Dendritic cell treated with granulocyte-macrophage colony-stimulating factor and Interleukin-4, amounts not matched to agents 40 ng/mL and 50 ng/mL, for 4 days (primary cell): Measurements from ENCODE around the gene TTC4.

Experiments used
- H3K27ac Mint-ChIP-seq: one replicate; pipeline ENCODE4 v1.8.0; 2022; ENCODE audit warnings: mild to moderate bottlenecking, mixed read lengths
- H3K27me3 Mint-ChIP-seq: one replicate; pipeline ENCODE4 v1.8.0; 2022; ENCODE audit warnings: mild to moderate bottlenecking, mixed read lengths
- H3K36me3 Mint-ChIP-seq: one replicate; pipeline ENCODE4 v1.8.0; 2022; ENCODE audit warnings: low read depth, mixed read lengths
- H3K4me1 Mint-ChIP-seq: one replicate; pipeline ENCODE4 v1.8.0; 2022; ENCODE audit warnings: low read depth, mixed read lengths
- H3K4me3 Mint-ChIP-seq: one replicate; pipeline ENCODE4 v1.8.0; 2022; ENCODE audit warnings: mild to moderate bottlenecking, moderate library complexity, mixed read lengths
- H3K9me3 Mint-ChIP-seq: one replicate; pipeline ENCODE4 v1.8.0; 2022; ENCODE audit warnings: mixed read lengths
- intact Hi-C: fragments of 100-400 bp; cut with micrococcal nuclease; formaldehyde crosslinking; loops from one replicate; pipeline ENCODE4 v1.15.0; 2022

TTC4 gene

GRCh38 chr1:54695221-54695620, 20.4 kb upstream of the TTC4 start:
- no peak overlapping the region for H3K4me3 Mint-ChIP-seq
- intact Hi-C loops: no loop called here
- H3K36me3 Mint-ChIP-seq: no peaks in the 10 kb centered on the region
- no peak overlapping the region for H3K27ac Mint-ChIP-seq
- no peaks in the 10 kb centered on the region for H3K27me3 Mint-ChIP-seq
- no peaks in the 10 kb centered on the region for H3K9me3 Mint-ChIP-seq
- no peaks in the 10 kb centered on the region for H3K4me1 Mint-ChIP-seq

- Mint-ChIP-seq H3K27me3 (no peaks in the 10 kb centered on the region), H3K9me3 (no peaks in the 10 kb centered on the region), H3K4me1 (no peaks in the 10 kb centered on the region), H3K27ac (no peak overlapping the region), H3K4me3 (no peak overlapping the region), H3K36me3 (no peaks in the 10 kb centered on the region)
- intact Hi-C loops: no loop called here
Measured at GRCh38 chr1:54695764-54696163, 19.9 kb upstream of the TTC4 start.

GRCh38 chr1:54696262-54696661, 19.4 kb upstream of the TTC4 start:
- no peak overlapping the region for H3K27ac Mint-ChIP-seq

GRCh38 chr1:54697896-54698295, 17.8 kb upstream of the TTC4 start:
- Mint-ChIP-seq H3K4me1 (no peaks in the 10 kb centered on the region), H3K27ac (no peak overlapping the region), H3K27me3 (no peaks in the 10 kb centered on the region), H3K36me3 (no peaks in the 10 kb centered on the region), H3K9me3 (no peaks in the 10 kb centered on the region), H3K4me3 (no peak overlapping the region)
- intact Hi-C loops: no loop called here

More at GRCh38 chr1:54696262-54696661, 19.4 kb upstream of the TTC4 start:
- no peaks in the 10 kb centered on the region for H3K27me3 Mint-ChIP-seq
- intact Hi-C loops: no loop called here
- no peak overlapping the region for H3K4me3 Mint-ChIP-seq
- H3K36me3 Mint-ChIP-seq: no peaks in the 10 kb centered on the region
- H3K9me3 Mint-ChIP-seq: no peaks in the 10 kb centered on the region
- H3K4me1 Mint-ChIP-seq: no peaks in the 10 kb centered on the region

- Mint-ChIP-seq H3K27ac (no peak overlapping the region), H3K27me3 (no peaks in the 10 kb centered on the region), H3K4me1 (no peaks in the 10 kb centered on the region), H3K9me3 (no peaks in the 10 kb centered on the region), H3K36me3 (no peaks in the 10 kb centered on the region), H3K4me3 (no peak overlapping the region)
- intact Hi-C loops: no loop called here
Measured at GRCh38 chr1:54698346-54698745, 17.3 kb upstream of the TTC4 start.

- H3K4me3 Mint-ChIP-seq: no peak overlapping the region
- no peaks in the 10 kb centered on the region for H3K9me3 Mint-ChIP-seq
- H3K36me3 Mint-ChIP-seq: no peaks in the 10 kb centered on the region
- intact Hi-C loops: no loop called here
- H3K27me3 Mint-ChIP-seq: no peaks in the 10 kb centered on the region
- no peaks in the 10 kb centered on the region for H3K4me1 Mint-ChIP-seq
- no peak overlapping the region for H3K27ac Mint-ChIP-seq
Measured at GRCh38 chr1:54699936-54700525, 15.6 kb upstream of the TTC4 start.

GRCh38 chr1:54701066-54701465, 14.6 kb upstream of the TTC4 start:
- intact Hi-C loops: no loop called here
- no peaks in the 10 kb centered on the region for H3K36me3 Mint-ChIP-seq
- H3K27ac Mint-ChIP-seq: no peak overlapping the region
- H3K4me1 Mint-ChIP-seq: no peaks in the 10 kb centered on the region
- no peaks in the 10 kb centered on the region for H3K27me3 Mint-ChIP-seq
- H3K4me3 Mint-ChIP-seq: no peak overlapping the region
- H3K9me3 Mint-ChIP-seq: no peaks in the 10 kb centered on the region

- no peaks in the 10 kb centered on the region for H3K36me3 Mint-ChIP-seq
- H3K27ac Mint-ChIP-seq: no peak overlapping the region
- no peak overlapping the region for H3K4me3 Mint-ChIP-seq
- no peaks in the 10 kb centered on the region for H3K27me3 Mint-ChIP-seq
- intact Hi-C loops: no loop called here
- no peaks in the 10 kb centered on the region for H3K9me3 Mint-ChIP-seq
- H3K4me1 Mint-ChIP-seq: no peaks in the 10 kb centered on the region
Measured at GRCh38 chr1:54701996-54702395, 13.7 kb upstream of the TTC4 start.

GRCh38 chr1:54703471-54703870, 12.2 kb upstream of the TTC4 start:
- Mint-ChIP-seq H3K36me3 (no peaks in the 10 kb centered on the region), H3K27ac (no peak overlapping the region), H3K9me3 (no peaks in the 10 kb centered on the region), H3K4me3 (no peak overlapping the region), H3K4me1 (no peaks in the 10 kb centered on the region), H3K27me3 (no peaks in the 10 kb centered on the region)
- intact Hi-C loops: no loop called here

GRCh38 chr1:54705153-54705552, 10.5 kb upstream of the TTC4 start:
- H3K27ac Mint-ChIP-seq: no peak overlapping the region
- H3K4me1 Mint-ChIP-seq: no peaks in the 10 kb centered on the region
- intact Hi-C loops: no loop called here
- H3K27me3 Mint-ChIP-seq: no peaks in the 10 kb centered on the region
- no peaks in the 10 kb centered on the region for H3K9me3 Mint-ChIP-seq
- no peak overlapping the region for H3K4me3 Mint-ChIP-seq
- H3K36me3 Mint-ChIP-seq: no peaks in the 10 kb centered on the region

GRCh38 chr1:54706419-54706818, 9.2 kb upstream of the TTC4 start:
- no peaks in the 10 kb centered on the region for H3K36me3 Mint-ChIP-seq
- intact Hi-C loops: no loop called here

GRCh38 chr1:54708385-54708784, 7.3 kb upstream of the TTC4 start:
- Mint-ChIP-seq H3K4me3 (no peak overlapping the region), H3K27me3 (no peaks in the 10 kb centered on the region), H3K36me3 (no peaks in the 10 kb centered on the region), H3K9me3 (no peaks in the 10 kb centered on the region), H3K27ac (no peak overlapping the region), H3K4me1 (no peaks in the 10 kb centered on the region)
- intact Hi-C loops: no loop called here

More at GRCh38 chr1:54706419-54706818, 9.2 kb upstream of the TTC4 start:
- Mint-ChIP-seq H3K4me3 (no peak overlapping the region), H3K9me3 (no peaks in the 10 kb centered on the region), H3K27me3 (no peaks in the 10 kb centered on the region), H3K27ac (no peak overlapping the region), H3K4me1 (no peaks in the 10 kb centered on the region)

GRCh38 chr1:54709547-54710292, 5.9 kb upstream of the TTC4 start:
- Mint-ChIP-seq H3K27ac (no peak overlapping the region), H3K4me1 (no peaks in the 10 kb centered on the region), H3K9me3 (no peaks in the 10 kb centered on the region), H3K27me3 (peaks cover 2% of the 10 kb centered on the region), H3K4me3 (no peak overlapping the region), H3K36me3 (no peaks in the 10 kb centered on the region)
- intact Hi-C loops: no loop called here

- Mint-ChIP-seq H3K27me3 (peaks cover 2% of the 10 kb centered on the region), H3K27ac (no peak overlapping the region), H3K4me1 (peaks cover 6% of the 10 kb centered on the region), H3K9me3 (no peaks in the 10 kb centered on the region), H3K4me3 (no peak overlapping the region), H3K36me3 (no peaks in the 10 kb centered on the region)
- intact Hi-C loops: no loop called here
Measured at GRCh38 chr1:54710434-54710833, 5.2 kb upstream of the TTC4 start.

GRCh38 chr1:54710841-54711240, 4.8 kb upstream of the TTC4 start:
- H3K27ac Mint-ChIP-seq: no peak overlapping the region
- H3K4me1 Mint-ChIP-seq: peaks cover 8% of the 10 kb centered on the region
- intact Hi-C loops: no loop called here
- H3K9me3 Mint-ChIP-seq: no peaks in the 10 kb centered on the region
- peaks cover 4% of the 10 kb centered on the region for H3K36me3 Mint-ChIP-seq
- peaks cover 2% of the 10 kb centered on the region for H3K27me3 Mint-ChIP-seq
- H3K4me3 Mint-ChIP-seq: no peak overlapping the region
